Central memory CD8-positive, alpha-beta T cell (primary cell): ENCODE measurements around the gene OR8A1.
"Not testable (repeated sequence)": the region's sequence is repeated elsewhere in the genome, so short reads cannot be mapped to it uniquely, and the experiment has no call there.

Experiments used
- ATAC-seq: fragments of 150-1000 bp; cut with Tn5 transposase; replicated peaks from 2 replicates; pipeline ENCODE4 v1.10.0; 2022; ENCODE audit warnings: mild to moderate bottlenecking, moderate FRiP score, moderate number of reproducible peaks; ENCODE audit not compliant: poor library complexity, severe bottlenecking; ENCODE audit errors: extremely low read depth
- DNase-seq, 2 donors: peaks; one replicate each; pipeline ENCODE4 v3.0.0; 2021; ENCODE audit warnings: low spot score in 2 of 2
- H3K27ac Mint-ChIP-seq: one replicate; pipeline ENCODE4 v1.8.0; 2022; ENCODE audit warnings: low read depth, mild to moderate bottlenecking, moderate library complexity, mixed read lengths
- H3K27me3 Mint-ChIP-seq: one replicate; pipeline ENCODE4 v1.8.0; 2022; ENCODE audit warnings: mixed read lengths
- H3K36me3 Mint-ChIP-seq: one replicate; pipeline ENCODE4 v1.8.0; 2022; ENCODE audit warnings: mild to moderate bottlenecking, moderate library complexity, mixed read lengths; ENCODE audit not compliant: insufficient read depth
- H3K4me1 Mint-ChIP-seq: one replicate; pipeline ENCODE4 v1.8.0; 2022; ENCODE audit warnings: mixed read lengths
- H3K4me3 Mint-ChIP-seq: one replicate; pipeline ENCODE4 v1.8.0; 2022; ENCODE audit warnings: mild to moderate bottlenecking, moderate library complexity, mixed read lengths
- H3K9me3 Mint-ChIP-seq: one replicate; pipeline ENCODE4 v1.8.0; 2022; ENCODE audit warnings: mixed read lengths

Gene OR8A1

DNA sequence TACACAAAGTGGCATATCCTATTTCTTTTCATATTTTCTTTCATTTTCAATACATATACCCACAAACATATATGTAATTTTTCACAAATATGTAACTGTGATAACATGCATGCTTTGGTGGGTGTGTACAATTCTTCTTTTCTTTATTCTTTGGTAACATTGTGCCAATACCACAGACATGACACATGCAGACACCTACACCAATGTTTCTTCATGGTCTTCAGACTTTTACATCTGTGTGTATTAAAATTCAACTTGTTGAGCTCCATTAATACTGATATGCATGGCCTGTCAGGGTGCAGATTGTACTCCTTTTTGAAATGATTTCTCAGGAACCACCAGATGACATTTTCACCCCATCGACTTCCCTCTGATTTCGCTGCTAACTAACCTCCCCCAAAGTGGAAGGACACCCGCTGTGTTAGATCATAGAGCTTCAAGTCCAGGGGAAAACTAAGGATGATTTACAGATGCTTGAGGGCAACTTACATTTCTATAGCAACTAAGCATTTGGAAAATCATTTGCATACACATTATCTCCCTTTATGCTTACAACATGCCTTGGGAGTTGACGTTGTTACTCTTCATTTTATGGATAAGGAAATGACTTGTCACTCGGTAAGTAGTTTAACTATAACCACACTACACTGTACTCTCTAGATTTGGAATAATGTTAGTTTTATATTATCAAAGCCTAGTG lies 31.0 kb downstream of the OR8A1 start:
- Mint-ChIP-seq H3K27ac (no peak overlapping the region), H3K9me3 (no peaks in the 10 kb centered on the region), H3K4me3 (no peak overlapping the region), H3K36me3 (no peaks in the 10 kb centered on the region), H3K27me3 (peaks cover 64% of the 10 kb centered on the region), H3K4me1 (no peaks in the 10 kb centered on the region)
- DNase-seq: no peak
- ATAC-seq: no peak

DNA sequence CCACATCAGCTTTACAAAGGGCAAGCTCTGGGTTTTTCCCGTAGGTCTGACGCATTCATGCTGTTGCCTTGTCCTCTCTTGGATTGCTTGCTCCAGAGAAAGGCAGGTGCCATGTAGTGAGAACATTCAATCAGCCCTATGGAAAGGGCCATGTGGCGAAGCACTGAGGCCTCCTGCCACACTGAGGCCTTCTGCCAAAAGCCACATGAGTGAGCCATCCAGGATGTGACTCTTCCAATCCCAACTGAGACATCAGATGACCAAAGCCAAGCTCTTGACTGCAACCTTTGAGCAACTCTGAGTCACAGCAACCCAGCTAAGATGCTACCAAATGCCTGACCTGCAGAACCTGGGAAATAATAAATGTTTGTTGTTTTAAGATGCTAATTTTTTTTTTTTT lies 32.4 kb downstream of the OR8A1 start:
- no peaks in the 10 kb centered on the region for H3K9me3 Mint-ChIP-seq
- DNase-seq (no peak), ATAC-seq (no peak)
- no peak overlapping the region for H3K4me3 Mint-ChIP-seq
- H3K27me3 Mint-ChIP-seq: peaks cover 51% of the 10 kb centered on the region
- no peaks in the 10 kb centered on the region for H3K36me3 Mint-ChIP-seq
- H3K27ac Mint-ChIP-seq: no peak overlapping the region
- no peaks in the 10 kb centered on the region for H3K4me1 Mint-ChIP-seq

DNA sequence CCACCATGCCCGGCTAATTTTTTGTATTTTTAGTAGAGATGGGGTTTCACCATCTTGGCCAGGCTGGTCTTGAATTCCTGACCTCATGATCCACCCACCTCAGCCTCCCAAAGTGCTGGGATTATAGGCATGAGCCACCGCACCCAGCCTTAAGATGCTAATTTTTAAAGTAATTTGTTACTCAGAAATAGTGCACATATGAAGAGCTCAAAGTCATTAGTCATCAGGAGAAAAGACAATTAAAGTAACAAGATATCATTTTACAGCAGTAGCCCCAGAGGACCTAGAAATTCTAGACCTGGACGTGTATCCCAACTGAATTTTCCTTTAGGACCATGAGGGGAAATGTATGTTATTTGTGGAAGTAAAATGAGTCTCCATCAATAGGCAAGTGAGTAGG lies 32.9 kb downstream of the OR8A1 start:
- DNase-seq, H3K36me3 Mint-ChIP-seq, ATAC-seq, H3K27ac Mint-ChIP-seq, H3K9me3 Mint-ChIP-seq, H3K4me3 Mint-ChIP-seq, H3K4me1 Mint-ChIP-seq: not testable (repeated sequence)
- peaks cover 45% of the 10 kb centered on the region for H3K27me3 Mint-ChIP-seq

- DNase-seq (no peak), ATAC-seq (no peak)
- Mint-ChIP-seq H3K4me3 (no peak overlapping the region), H3K4me1 (no peaks in the 10 kb centered on the region), H3K36me3 (no peaks in the 10 kb centered on the region), H3K27ac (no peak overlapping the region), H3K27me3 (peaks cover 25% of the 10 kb centered on the region), H3K9me3 (no peaks in the 10 kb centered on the region)
Observed at GRCh38 chr11:124605719-124606118, 35.9 kb downstream of the OR8A1 start.

DNA sequence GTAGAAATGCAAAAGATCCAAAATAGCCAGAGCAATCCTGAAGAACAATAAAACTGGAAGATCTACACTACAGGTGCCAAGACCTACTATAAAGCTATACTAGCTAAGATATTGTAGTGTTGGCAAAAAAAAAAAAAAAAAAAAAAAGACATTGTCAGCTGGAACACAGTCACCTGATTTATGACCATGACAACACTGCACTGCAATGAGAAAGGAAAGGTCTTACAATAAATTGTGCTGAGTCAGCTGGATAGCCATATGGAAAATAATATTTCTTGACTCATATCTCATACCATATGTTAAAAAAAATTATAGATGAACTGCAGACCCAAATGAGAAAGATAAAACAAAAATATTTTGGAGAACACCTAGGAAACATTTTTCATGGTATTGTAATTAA lies 38.4 kb downstream of the OR8A1 start:
- Mint-ChIP-seq H3K27me3 (peaks cover 7% of the 10 kb centered on the region), H3K9me3 (no peaks in the 10 kb centered on the region), H3K36me3 (no peaks in the 10 kb centered on the region), H3K4me3 (no peak overlapping the region), H3K4me1 (peaks cover 4% of the 10 kb centered on the region), H3K27ac (no peak overlapping the region)
- ATAC-seq (no peak), DNase-seq (no peak)

DNA sequence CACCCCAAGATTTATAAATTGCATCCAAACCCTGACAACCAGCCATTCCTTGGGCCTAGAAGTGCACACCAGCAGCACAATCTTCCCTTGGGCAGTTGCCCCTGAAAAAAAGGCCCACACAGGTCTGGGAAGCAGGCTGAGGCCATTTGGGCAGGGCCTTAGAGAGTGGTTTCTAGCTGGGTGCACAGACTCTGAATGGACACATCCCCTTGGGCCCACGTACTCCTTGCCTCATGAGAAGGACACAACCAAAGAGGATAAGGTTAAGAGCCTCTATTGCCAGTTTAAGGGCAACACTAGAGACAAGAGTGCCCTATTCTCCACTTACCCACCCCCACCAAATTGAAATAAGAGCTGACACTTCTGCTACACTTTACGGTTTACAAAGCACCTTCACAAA lies 40.5 kb downstream of the OR8A1 start:
- DNase-seq (no peak), ATAC-seq (no peak)
- peaks cover 25% of the 10 kb centered on the region for H3K27me3 Mint-ChIP-seq
- H3K36me3 Mint-ChIP-seq: no peaks in the 10 kb centered on the region
- H3K4me1 Mint-ChIP-seq: peaks cover 6% of the 10 kb centered on the region
- no peak overlapping the region for H3K4me3 Mint-ChIP-seq
- no peak overlapping the region for H3K27ac Mint-ChIP-seq
- H3K9me3 Mint-ChIP-seq: no peaks in the 10 kb centered on the region

DNA sequence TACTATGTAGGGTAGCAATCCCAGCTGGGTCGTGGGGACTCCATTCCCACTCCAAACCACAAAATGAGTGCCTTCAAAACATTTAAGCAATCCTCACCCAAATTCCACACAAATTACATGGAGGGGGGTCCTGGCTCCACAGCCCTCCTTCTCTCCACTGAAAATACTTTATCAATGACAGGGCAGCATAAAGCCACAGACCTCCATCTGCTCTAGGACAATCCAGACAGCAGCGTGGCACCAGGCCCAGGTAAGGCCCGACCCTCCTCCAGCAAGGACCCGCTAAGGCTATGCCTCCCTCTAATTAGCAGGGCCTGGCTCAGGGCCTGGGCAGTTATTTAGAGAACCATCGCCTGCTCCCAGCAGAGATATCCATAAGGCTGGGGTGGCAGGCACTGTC lies 41.3 kb downstream of the OR8A1 start, which contains the start of gene PANX3:
TSS of gene PANX3 (plus strand) at position 365 of the 400 bp plus-strand sequence. CDS start 129 bp downstream, outside the sequence.
- H3K27me3 Mint-ChIP-seq: peaks cover 27% of the 10 kb centered on the region
- DNase-seq: no peak
- no peak within 1 kb of the TSS for H3K4me3 Mint-ChIP-seq
- no peak for ATAC-seq
- H3K9me3 Mint-ChIP-seq: no peaks in the 10 kb centered on the region
- H3K27ac Mint-ChIP-seq: no peak within 1 kb of the TSS
- peaks cover 6% of the 10 kb centered on the region for H3K4me1 Mint-ChIP-seq
- no peaks in the 10 kb centered on the region for H3K36me3 Mint-ChIP-seq

- peaks cover 33% of the 10 kb centered on the region for H3K27me3 Mint-ChIP-seq
- peaks cover 6% of the 10 kb centered on the region for H3K4me1 Mint-ChIP-seq
- no peak overlapping the region for H3K27ac Mint-ChIP-seq
- H3K9me3 Mint-ChIP-seq: no peaks in the 10 kb centered on the region
- H3K4me3 Mint-ChIP-seq: no peak overlapping the region
- H3K36me3 Mint-ChIP-seq: no peaks in the 10 kb centered on the region
- DNase-seq: no peak
- ATAC-seq: no peak
Observed at GRCh38 chr11:124612045-124612444, 42.2 kb downstream of the OR8A1 start.

DNA sequence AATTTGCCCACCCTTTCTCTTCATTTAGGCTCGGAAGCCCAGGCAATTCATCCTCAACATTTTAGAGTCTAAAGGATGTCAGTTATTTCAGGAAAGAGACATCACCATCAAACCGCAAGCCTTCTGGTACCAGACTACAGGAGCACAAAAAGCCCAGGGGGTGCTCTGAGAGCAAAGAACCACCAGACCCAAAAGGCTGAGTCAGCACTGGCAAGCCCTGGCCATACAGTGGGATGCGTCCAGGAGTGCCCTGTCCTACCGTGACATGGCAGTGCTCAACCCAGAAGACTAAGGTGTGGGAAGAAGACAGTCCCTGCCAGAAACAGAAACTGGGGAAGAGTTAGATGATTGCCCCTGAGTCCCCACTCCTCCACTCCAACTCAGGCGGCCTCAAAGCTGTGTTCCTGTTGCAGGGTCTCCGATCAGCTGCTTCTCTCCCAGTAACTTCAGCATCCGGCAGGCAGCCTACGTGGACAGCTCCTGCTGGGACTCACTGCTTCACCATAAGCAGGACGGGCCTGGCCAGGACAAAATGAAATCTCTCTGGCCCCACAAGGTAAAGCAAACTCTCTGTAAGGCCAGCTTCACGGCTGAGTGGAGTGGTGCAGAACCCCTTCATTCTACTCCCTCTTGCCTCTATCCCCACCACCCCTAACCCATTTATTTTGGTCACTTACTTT lies 42.9 kb downstream of the OR8A1 start:
- DNase-seq: no peak
- Mint-ChIP-seq H3K27ac (no peak overlapping the region), H3K4me3 (no peak overlapping the region), H3K4me1 (peaks cover 6% of the 10 kb centered on the region), H3K36me3 (no peaks in the 10 kb centered on the region), H3K9me3 (no peaks in the 10 kb centered on the region), H3K27me3 (peaks cover 40% of the 10 kb centered on the region)
- ATAC-seq: peak; percentile 3

DNA sequence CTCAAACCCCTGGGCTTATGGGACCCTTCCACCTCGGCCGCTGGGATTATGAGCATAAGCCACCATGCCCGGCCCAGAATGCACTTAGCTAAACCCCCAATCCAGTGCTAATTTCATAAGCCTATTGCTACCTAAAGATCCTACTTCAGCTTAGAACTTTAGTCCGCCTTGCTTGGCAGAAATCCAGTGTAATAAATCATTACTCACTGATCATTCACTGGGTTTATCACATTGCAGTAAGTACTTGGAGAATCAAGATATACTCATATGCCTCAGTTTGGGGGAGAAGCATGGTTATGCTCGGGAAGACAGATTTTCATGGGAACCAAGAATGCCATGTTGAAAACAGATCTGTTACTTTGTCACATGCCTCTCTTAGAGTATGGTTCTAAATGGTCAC lies 49.1 kb downstream of the OR8A1 start:
- H3K9me3 Mint-ChIP-seq: no peaks in the 10 kb centered on the region
- no peak overlapping the region for H3K4me3 Mint-ChIP-seq
- no peak overlapping the region for H3K27ac Mint-ChIP-seq
- no peak for ATAC-seq
- peaks cover 47% of the 10 kb centered on the region for H3K27me3 Mint-ChIP-seq
- no peak for DNase-seq
- H3K36me3 Mint-ChIP-seq: peaks cover 10% of the 10 kb centered on the region
- peaks cover 16% of the 10 kb centered on the region for H3K4me1 Mint-ChIP-seq
